NT2/D1 (cell line): ENCODE data around the gene PPP1R12B.

ENCODE experiments used
- YY1 ChIP-seq: IDR thresholded peaks from 2 replicates; pipeline ENCODE4 v1.6.1; 2011; ENCODE audit not compliant: insufficient read length, insufficient read depth
- ZNF274 ChIP-seq: IDR thresholded peaks from 2 replicates; pipeline ENCODE4 v1.6.1; 2011; ENCODE audit warnings: mild to moderate bottlenecking, low read depth, low read length

GRCh38 chr1:202565890-202566602 lies 217.5 kb downstream of the PPP1R12B start:
- TF ChIP-seq ZNF274: no peak
- no peak for TF ChIP-seq YY1
